ENCODE measurements around the gene EIF2B1.

DNA sequence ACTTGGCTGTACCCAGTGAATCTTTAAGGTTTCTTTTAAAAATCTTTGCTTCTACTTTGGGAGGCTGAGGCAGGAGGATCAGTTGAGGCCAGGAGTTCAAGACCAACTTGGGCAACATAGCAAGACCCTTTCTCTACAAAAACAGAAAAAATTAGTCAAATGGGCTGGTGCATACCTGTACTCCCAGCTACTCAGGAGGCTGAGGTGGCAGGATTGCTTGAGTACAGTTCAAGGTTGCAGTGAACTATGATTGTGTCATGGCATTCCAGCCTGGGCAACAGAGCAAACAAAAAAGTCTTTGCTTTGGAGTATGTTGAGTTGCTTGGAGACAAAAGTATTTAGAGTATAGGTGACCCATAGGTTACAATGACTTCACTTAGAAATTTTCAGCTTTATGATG is 37.8 kb downstream of the EIF2B1 start:
- TF ChIP-seq, protein P1, sequence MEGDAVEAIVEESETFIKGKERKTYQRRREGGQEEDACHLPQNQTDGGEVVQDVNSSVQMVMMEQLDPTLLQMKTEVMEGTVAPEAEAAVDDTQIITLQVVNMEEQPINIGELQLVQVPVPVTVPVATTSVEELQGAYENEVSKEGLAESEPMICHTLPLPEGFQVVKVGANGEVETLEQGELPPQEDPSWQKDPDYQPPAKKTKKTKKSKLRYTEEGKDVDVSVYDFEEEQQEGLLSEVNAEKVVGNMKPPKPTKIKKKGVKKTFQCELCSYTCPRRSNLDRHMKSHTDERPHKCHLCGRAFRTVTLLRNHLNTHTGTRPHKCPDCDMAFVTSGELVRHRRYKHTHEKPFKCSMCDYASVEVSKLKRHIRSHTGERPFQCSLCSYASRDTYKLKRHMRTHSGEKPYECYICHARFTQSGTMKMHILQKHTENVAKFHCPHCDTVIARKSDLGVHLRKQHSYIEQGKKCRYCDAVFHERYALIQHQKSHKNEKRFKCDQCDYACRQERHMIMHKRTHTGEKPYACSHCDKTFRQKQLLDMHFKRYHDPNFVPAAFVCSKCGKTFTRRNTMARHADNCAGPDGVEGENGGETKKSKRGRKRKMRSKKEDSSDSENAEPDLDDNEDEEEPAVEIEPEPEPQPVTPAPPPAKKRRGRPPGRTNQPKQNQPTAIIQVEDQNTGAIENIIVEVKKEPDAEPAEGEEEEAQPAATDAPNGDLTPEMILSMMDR (IDR thresholded peaks at IDR 0.05): no peak
- TF ChIP-seq EZH2phosphoT487 (IDR thresholded peaks at IDR 0.05) (no peak), EZH2 (IDR thresholded peaks at IDR 0.05) (no peak)
